Activated CD4-positive, CD25-positive, alpha-beta regulatory T cell treated with anti-CD3 and anti-CD28 coated beads, Interleukin-2, amount 50 U/mL, for 16 hours (primary cell): ENCODE results near the gene SIK3.
"Not testable (repeated sequence)": the region's sequence is repeated elsewhere in the genome, so short reads cannot be mapped to it uniquely, and the experiment has no call there.

Experiments used
- DNase-seq: peaks from one replicate; pipeline ENCODE4 v3.0.0-alpha.2; 2020; ENCODE audit warnings: low read depth, low spot score

The SIK3 gene

GRCh38 chr11:116840746-116841296 is 257.4 kb downstream of the SIK3 start:
- DNase-seq, result no peak

GRCh38 chr11:116840224-116840745 is 257.9 kb downstream of the SIK3 start:
- no peak for DNase-seq

- DNase-seq, result no peak
Measured at GRCh38 chr11:116838321-116839084, 259.7 kb downstream of the SIK3 start.

GRCh38 chr11:116837231-116838091 is 260.8 kb downstream of the SIK3 start, which contains the start of gene APOA1:
Gene APOA1 (minus strand): TSS chr11:116837622. CDS start chr11:116837387, 235 bp downstream.
- no peak for DNase-seq

GRCh38 chr11:116836632-116836991 is 261.6 kb downstream of the SIK3 start:
- DNase-seq, result no peak

- DNase-seq, result peak; percentile 50
Measured at GRCh38 chr11:116835791-116836631, 262.2 kb downstream of the SIK3 start.

- DNase-seq, result no peak
Measured at GRCh38 chr11:116835042-116835772, 263.0 kb downstream of the SIK3 start.

GRCh38 chr11:116834535-116835041 is 263.6 kb downstream of the SIK3 start:
- not testable (repeated sequence) for DNase-seq

- DNase-seq, result no peak
Measured at GRCh38 chr11:116833816-116834534, 264.3 kb downstream of the SIK3 start.

- DNase-seq, result no peak
Measured at GRCh38 chr11:116833491-116833815, 264.8 kb downstream of the SIK3 start.

- DNase-seq, result no peak
Measured at GRCh38 chr11:116832350-116833290, 265.6 kb downstream of the SIK3 start.

- no peak for DNase-seq
Measured at GRCh38 chr11:116831790-116832349, 266.4 kb downstream of the SIK3 start.

GRCh38 chr11:116830184-116830912 is 267.9 kb downstream of the SIK3 start:
- DNase-seq, result no peak

GRCh38 chr11:116829525-116830183 is 268.6 kb downstream of the SIK3 start, which contains the start of gene APOC3:
Gene APOC3 (plus strand): TSS chr11:116829907. CDS start chr11:116830583, 676 bp downstream.
- no peak for DNase-seq

GRCh38 chr11:116828632-116829524 is 269.4 kb downstream of the SIK3 start:
- DNase-seq, result no peak

- DNase-seq, result no peak
Measured at GRCh38 chr11:116827461-116827860, 270.8 kb downstream of the SIK3 start.
